Suprapubic skin (tissue), 4 donors: Measurements from ENCODE around the gene ARFGAP1. TPM values are rescaled to one million over a fixed set of nuclear protein-coding genes. Genes with fewer than 3 reads are reported as not detected.
"Not testable (repeated sequence)": the region's sequence is repeated elsewhere in the genome, so short reads cannot be mapped to it uniquely, and the experiment has no call there.

Experiments used
- DNase-seq, 2 donors: peaks; one replicate each; pipeline ENCODE4 v3.0.0-alpha.2; 2019; ENCODE audit warnings: low spot score in 2 of 2
- H3K27ac ChIP-seq: fragments of 200-600 bp; sonication (generic); one replicate; pipeline ENCODE4 v1.5.1; 2019
- H3K27me3 ChIP-seq: fragments of 200-600 bp; sonication (generic); one replicate; pipeline ENCODE4 v1.5.1; 2019
- H3K36me3 ChIP-seq: fragments of 200-600 bp; sonication (generic); one replicate; pipeline ENCODE4 v1.5.1; 2019
- H3K4me1 ChIP-seq: fragments of 200-600 bp; sonication (generic); one replicate; pipeline ENCODE4 v1.5.1; 2019
- H3K4me3 ChIP-seq: fragments of 200-600 bp; sonication (generic); one replicate; pipeline ENCODE4 v1.5.1; 2019; ENCODE audit warnings: mild to moderate bottlenecking
- H3K9me3 ChIP-seq: fragments of 200-600 bp; sonication (generic); one replicate; pipeline ENCODE4 v1.5.1; 2019
- EP300 ChIP-seq: sonication (generic); formaldehyde crosslinking; IDR thresholded peaks from one replicate; pipeline ENCODE4 v1.6.1; 2017; ENCODE audit warnings: antibody characterized with exemption
- POLR2A ChIP-seq, 2 donors: fragments of 450-650 bp; IDR thresholded peaks; one replicate each; pipeline ENCODE4 v1.6.1; 2017; ENCODE audit warnings: antibody characterized with exemption in 2 of 2, mild to moderate bottlenecking in 2 of 2, moderate library complexity in 2 of 2
- POLR2AphosphoS5 ChIP-seq, 3 donors: sonication (generic); formaldehyde crosslinking; IDR thresholded peaks; one replicate each; pipeline ENCODE4 v1.6.1; 2017; ENCODE audit warnings: antibody characterized with exemption in 3 of 3
- WGBS: methylation state at CpG from one replicate; pipeline ENCODE4 v1.1.5; 2018; 5-methylcytosine and 5-hydroxymethylcytosine counted together
- total RNA-seq, 4 donors: library from RNA; depleted of rRNA; stranded (reverse); fragments of >200 nt; gene quantifications; one replicate each; pipeline ENCODE4 v1.1.0, GENCODE V29; 2016
- TF ChIP-seq, protein P1 (sequence below), 2 donors: fragments of 200-600 bp in 1 of 2; fragments of 450-650 bp in 1 of 2; sonication (generic) in 1 of 2; IDR thresholded peaks; one replicate each; pipeline ENCODE4 v1.5.1; 2016 to 2019; ENCODE audit warnings: antibody characterized with exemption in 2 of 2, mild to moderate bottlenecking in 1 of 2, moderate library complexity in 1 of 2

Gene ARFGAP1
- total RNA-seq, 4 donors from 2014 or later = 38.6 to 84.9 (median 43.4) TPM

DNA sequence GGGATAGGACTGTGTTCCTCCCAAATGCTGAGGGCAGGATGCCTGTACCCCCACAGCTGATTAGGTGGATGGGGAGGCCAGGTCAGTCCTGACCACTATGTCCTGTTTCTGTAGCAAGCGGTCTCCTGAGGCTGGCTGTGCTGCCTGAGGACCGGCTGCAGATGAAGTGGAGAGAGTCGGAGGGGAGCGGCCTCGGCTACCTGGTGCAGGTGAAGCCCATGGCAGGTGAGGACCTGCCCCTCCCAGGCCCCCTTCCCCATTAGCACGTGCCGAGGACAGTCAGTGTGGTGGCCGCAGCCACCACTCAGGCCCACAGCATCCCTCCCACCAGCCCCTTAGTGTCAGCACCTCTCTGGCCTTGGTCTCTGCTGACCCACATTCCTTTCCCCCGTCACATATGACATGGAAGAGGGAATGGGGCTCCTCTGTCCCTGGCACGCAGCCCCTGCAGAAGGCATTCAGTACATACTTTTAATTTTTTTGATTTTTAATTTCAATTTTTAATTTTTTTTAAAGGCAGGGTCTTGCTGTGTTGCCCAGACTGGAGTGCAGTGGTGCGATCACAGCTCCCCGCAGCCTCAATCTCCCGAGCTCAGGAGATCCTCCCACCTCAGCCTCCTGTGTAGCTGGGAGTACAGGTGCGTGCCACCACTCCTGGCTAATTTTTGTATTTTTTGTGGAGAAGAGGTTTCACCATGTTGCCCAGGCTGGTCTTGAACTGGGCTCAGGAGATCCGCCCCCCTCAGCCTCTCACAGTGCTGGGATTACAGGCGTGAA lies 25.4 kb downstream of the ARFGAP1 start:
- Histone ChIP-seq H3K4me3 (no peak overlapping the region), H3K27me3 (peaks cover 95% of the 10 kb centered on the region), H3K4me1 (peaks cover 3% of the 10 kb centered on the region), H3K27ac (no peak overlapping the region), H3K36me3 (no peaks in the 10 kb centered on the region), H3K9me3 (no peaks in the 10 kb centered on the region)
- WGBS = 81% methylated on average over 8 of the region's 16 CpGs
- no peak for DNase-seq
- no peak for TF ChIP-seq POLR2AphosphoS5 (IDR thresholded peaks at IDR 0.05)
- TF ChIP-seq, protein P1, sequence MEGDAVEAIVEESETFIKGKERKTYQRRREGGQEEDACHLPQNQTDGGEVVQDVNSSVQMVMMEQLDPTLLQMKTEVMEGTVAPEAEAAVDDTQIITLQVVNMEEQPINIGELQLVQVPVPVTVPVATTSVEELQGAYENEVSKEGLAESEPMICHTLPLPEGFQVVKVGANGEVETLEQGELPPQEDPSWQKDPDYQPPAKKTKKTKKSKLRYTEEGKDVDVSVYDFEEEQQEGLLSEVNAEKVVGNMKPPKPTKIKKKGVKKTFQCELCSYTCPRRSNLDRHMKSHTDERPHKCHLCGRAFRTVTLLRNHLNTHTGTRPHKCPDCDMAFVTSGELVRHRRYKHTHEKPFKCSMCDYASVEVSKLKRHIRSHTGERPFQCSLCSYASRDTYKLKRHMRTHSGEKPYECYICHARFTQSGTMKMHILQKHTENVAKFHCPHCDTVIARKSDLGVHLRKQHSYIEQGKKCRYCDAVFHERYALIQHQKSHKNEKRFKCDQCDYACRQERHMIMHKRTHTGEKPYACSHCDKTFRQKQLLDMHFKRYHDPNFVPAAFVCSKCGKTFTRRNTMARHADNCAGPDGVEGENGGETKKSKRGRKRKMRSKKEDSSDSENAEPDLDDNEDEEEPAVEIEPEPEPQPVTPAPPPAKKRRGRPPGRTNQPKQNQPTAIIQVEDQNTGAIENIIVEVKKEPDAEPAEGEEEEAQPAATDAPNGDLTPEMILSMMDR (IDR thresholded peaks at IDR 0.05) = no peak
- no peak for TF ChIP-seq EP300
- no peak for TF ChIP-seq POLR2A (IDR thresholded peaks at IDR 0.05)

DNA sequence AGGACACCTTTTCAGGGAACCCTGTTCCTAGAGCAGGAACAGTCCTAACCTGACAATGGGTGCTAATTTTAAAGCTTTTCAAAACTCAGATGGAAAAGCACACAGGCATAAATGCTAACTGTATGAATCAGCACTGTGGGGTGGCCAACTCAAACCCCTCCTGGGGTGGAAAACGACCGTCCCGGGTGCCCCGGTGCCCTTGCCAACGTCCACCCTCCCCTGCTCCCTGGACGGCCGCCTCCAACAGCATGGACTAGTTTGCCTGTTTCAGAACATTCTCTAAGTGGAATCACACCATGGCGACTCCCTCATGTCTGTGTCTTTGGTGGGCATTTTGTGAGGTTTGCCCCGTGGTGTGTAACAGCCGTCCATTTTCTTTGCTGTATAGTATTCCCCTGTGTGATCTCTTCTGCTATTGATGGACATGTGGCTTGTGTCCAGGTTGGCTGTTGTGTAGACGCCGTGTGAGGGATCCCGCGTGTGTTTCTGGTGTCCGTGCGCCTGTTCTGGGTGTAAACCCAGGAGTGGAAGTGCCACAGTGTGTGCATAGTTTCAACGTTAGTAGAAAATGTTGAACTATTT lies 26.2 kb downstream of the ARFGAP1 start:
- no peaks in the 10 kb centered on the region for H3K9me3 ChIP-seq
- peaks cover 3% of the 10 kb centered on the region for H3K4me1 ChIP-seq
- H3K27me3 ChIP-seq = peaks cover 87% of the 10 kb centered on the region
- H3K4me3 ChIP-seq = no peak overlapping the region
- no peaks in the 10 kb centered on the region for H3K36me3 ChIP-seq
- DNase-seq = no peak
- TF ChIP-seq, protein P1 (IDR thresholded peaks at IDR 0.05) = no peak
- TF ChIP-seq POLR2A (IDR thresholded peaks at IDR 0.05) = no peak
- no peak for TF ChIP-seq EP300
- H3K27ac ChIP-seq = no peak overlapping the region
- 86% methylated on average over 17 of the region's 17 CpGs for WGBS

DNA sequence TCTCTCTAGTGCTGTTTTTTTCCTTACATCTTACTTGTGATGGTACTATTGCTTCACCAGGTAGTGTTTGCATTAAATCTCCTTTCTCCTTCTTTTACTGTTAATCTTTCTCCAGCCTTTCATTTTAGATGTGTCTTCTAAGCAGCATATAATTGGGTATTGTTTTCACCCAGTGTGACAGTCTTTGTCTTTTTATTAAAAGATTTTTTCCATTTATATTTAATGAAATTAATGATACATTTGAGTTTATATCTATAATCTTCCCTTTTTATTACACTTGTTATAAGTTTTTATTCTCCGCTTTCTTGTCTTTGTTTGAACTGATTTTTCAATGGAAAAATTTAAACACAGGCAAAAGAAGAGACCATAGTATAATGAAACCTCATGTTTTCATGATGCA lies 29.1 kb downstream of the ARFGAP1 start:
- no peaks in the 10 kb centered on the region for H3K36me3 ChIP-seq
- H3K4me3 ChIP-seq = no peak overlapping the region
- no peaks in the 10 kb centered on the region for H3K9me3 ChIP-seq
- H3K27ac ChIP-seq = no peak overlapping the region
- TF ChIP-seq EP300 (no peak), POLR2AphosphoS5 (IDR thresholded peaks at IDR 0.05) (no peak)
- peaks cover 79% of the 10 kb centered on the region for H3K27me3 ChIP-seq
- no peak for DNase-seq
- WGBS = 95% methylated on average over 1 of the region's 1 CpG
- H3K4me1 ChIP-seq = no peaks in the 10 kb centered on the region

DNA sequence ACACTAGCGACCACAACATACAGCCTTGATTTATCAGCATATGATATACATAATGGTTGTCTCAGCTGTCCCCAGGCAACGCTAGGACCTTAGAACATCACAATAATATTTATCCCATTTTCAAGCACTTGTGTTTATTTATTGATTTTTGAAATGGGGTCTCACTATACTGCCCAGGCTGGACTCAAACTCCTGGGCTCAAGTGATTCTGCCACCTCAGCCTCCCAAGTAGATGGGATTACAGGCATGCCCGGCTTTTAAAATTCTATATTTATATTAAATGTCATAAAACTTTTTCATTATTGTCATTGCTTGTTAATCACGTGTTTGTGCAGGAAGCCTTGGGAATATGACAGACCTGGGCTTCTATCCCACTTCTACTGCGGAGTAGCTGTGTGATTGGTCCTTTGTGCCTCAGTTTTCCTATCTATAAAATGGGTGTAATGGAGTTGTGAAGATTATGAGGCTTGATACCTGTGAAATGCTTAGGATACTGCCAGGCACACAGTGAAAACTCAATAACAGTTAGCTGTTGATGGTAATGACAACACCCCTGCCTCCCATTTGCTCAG lies 30.6 kb downstream of the ARFGAP1 start:
- Histone ChIP-seq H3K36me3 (no peaks in the 10 kb centered on the region), H3K4me1 (no peaks in the 10 kb centered on the region), H3K27me3 (peaks cover 79% of the 10 kb centered on the region), H3K9me3 (no peaks in the 10 kb centered on the region), H3K27ac (no peak overlapping the region), H3K4me3 (no peak overlapping the region)
- WGBS = 63% methylated on average over 5 of the region's 5 CpGs
- TF ChIP-seq POLR2AphosphoS5 (IDR thresholded peaks at IDR 0.05) (no peak), POLR2A (IDR thresholded peaks at IDR 0.05) (no peak), EP300 (no peak)
- TF ChIP-seq, protein P1 (IDR thresholded peaks at IDR 0.05) = no peak
- DNase-seq = no peak

DNA sequence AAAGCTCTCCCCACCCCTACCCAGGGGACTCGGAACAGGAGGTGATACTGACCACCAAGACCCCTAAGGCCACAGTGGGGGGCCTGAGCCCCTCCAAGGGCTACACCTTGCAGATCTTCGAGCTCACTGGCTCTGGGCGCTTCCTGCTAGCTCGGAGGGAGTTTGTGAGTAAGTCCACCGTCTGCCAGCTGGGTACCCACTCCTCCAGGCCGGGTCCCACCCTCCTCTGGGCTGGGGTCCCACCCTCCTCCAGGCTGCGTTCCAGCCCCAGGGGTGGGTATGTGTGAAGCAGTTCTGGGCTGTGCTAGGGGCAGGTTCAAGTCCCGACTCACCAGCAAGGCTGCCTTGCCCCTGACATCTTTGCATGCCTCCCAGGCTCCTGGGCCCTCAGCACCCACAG lies 32.8 kb downstream of the ARFGAP1 start:
- Histone ChIP-seq H3K4me1 (no peaks in the 10 kb centered on the region), H3K27me3 (peaks cover 77% of the 10 kb centered on the region), H3K27ac (no peak overlapping the region), H3K4me3 (no peak overlapping the region), H3K36me3 (no peaks in the 10 kb centered on the region), H3K9me3 (no peaks in the 10 kb centered on the region)
- WGBS = no CpG with 5 or more reads among the region's 8 CpGs
- no peak for TF ChIP-seq EP300
- TF ChIP-seq POLR2AphosphoS5 (IDR thresholded peaks at IDR 0.05) = no peak
- TF ChIP-seq POLR2A (IDR thresholded peaks at IDR 0.05) = no peak
- TF ChIP-seq, protein P1 (IDR thresholded peaks at IDR 0.05) = no peak
- DNase-seq = no peak

DNA sequence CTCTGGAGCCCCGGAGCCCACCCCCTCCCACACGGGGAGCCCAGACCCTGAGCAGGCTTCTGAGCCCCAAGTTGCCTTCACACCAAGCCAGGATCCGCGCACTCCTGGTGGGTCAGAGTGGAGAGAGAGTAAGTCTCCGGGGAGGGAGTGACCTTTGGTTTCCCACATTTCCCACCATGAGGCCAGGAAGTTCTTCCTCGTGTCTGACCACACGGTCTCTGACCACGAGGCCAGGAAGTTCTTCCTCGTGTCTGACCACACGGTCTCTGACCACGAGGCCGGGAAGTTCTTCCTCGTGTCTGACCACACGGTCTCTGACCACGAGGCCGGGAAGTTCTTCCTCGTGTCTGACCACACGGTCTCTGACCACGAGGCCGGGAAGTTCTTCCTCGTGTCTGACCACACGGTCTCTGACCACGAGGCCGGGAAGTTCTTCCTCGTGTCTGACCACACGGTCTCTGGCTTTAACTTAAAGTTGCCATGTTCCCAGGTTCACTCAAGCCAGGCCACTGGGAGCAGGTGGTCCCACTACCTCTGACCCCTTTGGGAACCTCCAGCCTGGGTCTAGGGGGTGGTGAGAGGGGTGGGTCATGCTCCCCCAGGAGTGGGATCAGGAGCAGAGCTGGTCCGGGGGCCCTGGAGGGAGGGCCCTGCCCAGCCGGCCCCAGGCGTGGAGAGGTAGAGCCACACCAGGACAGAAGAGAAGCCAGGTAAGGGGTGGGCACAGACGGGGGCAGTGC lies 33.5 kb downstream of the ARFGAP1 start:
- H3K27me3 ChIP-seq = peaks cover 71% of the 10 kb centered on the region
- not testable (repeated sequence) for H3K36me3 ChIP-seq, DNase-seq, H3K27ac ChIP-seq, H3K4me1 ChIP-seq, H3K9me3 ChIP-seq, H3K4me3 ChIP-seq
- 92% methylated on average over 10 of the region's 30 CpGs for WGBS
